Stimulated activated CD8-positive, alpha-beta memory T cell treated with anti-CD3 and anti-CD28 coated beads, Interleukin-15, amount 100 ng/mL, for 4 hours (primary cell): Measurements from ENCODE around the gene POU4F2.
"Not testable (repeated sequence)": the region's sequence is repeated elsewhere in the genome, so short reads cannot be mapped to it uniquely, and the experiment has no call there.

ENCODE experiments used
- DNase-seq, 2 donors: peaks; one replicate each; pipeline ENCODE4 v3.0.0-alpha.2; 2020; ENCODE audit warnings: low read depth in 2 of 2

POU4F2 gene

GRCh38 chr4:146654687-146655520 is 16.2 kb downstream of the POU4F2 start:
- DNase-seq = no peak

- no peak for DNase-seq
Observed at GRCh38 chr4:146655521-146655856, 16.8 kb downstream of the POU4F2 start.

- no peak for DNase-seq
Observed at GRCh38 chr4:146661367-146661766, 22.7 kb downstream of the POU4F2 start.

DNA sequence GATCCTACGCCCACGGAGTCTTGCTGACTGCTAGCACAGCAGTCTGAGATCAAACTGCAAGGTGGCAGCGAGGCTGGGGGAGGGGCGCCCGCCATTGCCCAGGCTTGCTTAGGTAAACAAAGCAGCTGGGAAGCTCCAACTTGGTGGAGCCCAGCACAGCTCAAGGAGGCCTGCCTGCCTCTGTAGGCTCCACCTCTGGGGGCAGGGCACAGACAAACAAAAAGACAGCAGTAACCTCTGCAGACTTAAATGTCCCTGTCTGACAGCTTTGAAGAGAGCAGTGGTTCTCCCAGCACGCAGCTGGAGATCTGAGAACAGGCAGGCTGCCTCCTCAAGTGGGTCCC is 25.2 kb downstream of the POU4F2 start:
- not testable (repeated sequence) for DNase-seq

DNA sequence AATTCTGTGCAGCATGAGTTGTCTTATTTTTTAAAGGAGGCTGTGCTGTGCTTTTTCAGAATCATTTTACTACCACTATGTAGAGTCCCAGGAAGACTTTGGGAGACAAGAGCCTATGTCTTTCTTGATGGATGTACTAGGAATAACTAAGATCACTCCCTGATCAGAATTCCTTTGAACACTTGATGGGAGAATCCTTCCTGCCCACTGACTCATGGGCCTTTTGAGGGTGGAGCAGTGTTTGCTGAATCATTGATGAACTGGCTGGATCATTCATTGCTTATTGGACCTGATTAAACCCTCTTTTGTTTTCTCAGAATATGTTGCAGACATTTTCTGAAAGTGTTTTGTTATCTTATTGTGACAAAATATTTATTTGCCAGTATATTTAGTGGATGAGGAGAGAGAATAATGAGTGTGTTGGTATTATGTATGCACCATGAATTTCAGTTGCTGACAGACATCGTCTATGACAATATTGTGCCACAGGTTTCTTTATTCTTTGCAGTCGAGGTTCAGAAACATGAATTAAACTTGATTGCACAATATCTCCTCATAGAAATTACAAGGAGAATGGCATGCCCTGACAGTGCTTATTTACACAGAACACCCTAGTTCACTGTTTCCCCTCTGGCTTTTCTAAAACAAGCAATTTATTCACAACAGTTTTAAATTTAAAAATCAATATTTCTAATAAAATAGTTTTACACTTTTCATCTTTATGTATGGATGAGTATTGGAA is 36.3 kb downstream of the POU4F2 start:
- no peak for DNase-seq
